HG02678 (cell line): ENCODE measurements around the gene ACOT13.
A peak's percentile ranks its signal among the peaks of the same experiment; 100 is the strongest.
"Not testable (repeated sequence)": the region's sequence is repeated elsewhere in the genome, so short reads cannot be mapped to it uniquely, and the experiment has no call there.

ENCODE experiments used
- ATAC-seq: cut with Tn5 transposase; IDR thresholded peaks from one replicate; pipeline ENCODE4 v1.9.1; 2021; ENCODE audit warnings: mild to moderate bottlenecking, moderate library complexity; ENCODE audit not compliant: unreplicated experiment

ACOT13 gene

DNA sequence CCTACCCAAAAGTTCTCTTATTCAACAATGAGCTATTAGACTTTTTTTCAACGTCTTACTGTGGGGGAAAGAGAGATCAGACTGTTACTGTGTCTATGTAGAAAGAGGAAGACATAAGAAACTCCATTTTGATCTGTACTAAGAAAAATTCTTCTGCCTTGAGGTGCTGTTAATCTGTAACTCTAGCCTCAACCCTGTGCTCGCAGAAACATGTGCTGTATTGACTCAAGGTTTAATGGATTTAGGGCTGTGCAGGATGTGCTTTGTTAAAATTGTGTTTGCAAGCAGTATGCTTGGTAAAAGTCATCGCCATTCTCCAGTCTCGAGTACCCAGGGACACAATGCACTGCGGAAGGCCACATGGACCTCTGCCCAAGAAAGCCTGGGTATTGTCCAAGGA lies 5.1 kb upstream of the ACOT13 start:
- ATAC-seq, result not testable (repeated sequence)

DNA sequence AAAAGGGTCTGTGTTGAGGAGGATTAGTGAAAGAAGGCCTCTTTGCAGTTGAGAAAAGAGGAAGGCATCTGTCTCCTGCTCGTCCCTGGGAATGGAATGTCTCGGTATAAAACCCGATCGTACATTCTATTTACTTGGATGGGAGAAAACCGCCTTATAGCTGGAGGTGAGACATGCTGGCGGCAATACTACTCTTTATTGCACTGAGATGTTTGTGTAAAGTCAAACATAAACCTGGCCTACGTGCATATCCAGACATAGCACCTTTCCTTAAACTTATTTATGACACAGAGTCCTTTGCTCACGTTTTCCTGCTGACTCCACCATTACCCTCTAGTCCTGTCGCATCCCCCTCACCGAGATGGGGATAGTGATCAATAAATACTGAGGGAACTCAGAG lies 4.6 kb upstream of the ACOT13 start:
- no peak for ATAC-seq

DNA sequence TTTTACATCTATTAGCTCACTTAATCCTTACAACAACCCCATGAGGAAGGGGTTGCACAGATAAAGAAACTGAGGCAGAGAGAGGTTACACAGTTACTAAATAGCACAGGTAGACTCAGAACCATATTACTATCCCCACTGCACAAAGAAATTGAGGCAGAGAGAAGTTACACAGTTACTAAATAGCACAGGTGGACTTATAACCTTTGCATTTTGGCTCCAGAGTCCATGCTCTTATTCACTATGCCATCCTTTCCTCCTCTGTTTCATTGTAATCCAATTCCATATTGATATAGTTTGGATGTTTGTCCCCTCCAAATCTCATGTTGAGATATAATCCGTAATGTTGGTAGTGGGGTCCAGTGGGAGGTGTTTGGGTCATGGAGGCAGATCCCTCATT lies 3.7 kb upstream of the ACOT13 start:
- ATAC-seq, result no peak

DNA sequence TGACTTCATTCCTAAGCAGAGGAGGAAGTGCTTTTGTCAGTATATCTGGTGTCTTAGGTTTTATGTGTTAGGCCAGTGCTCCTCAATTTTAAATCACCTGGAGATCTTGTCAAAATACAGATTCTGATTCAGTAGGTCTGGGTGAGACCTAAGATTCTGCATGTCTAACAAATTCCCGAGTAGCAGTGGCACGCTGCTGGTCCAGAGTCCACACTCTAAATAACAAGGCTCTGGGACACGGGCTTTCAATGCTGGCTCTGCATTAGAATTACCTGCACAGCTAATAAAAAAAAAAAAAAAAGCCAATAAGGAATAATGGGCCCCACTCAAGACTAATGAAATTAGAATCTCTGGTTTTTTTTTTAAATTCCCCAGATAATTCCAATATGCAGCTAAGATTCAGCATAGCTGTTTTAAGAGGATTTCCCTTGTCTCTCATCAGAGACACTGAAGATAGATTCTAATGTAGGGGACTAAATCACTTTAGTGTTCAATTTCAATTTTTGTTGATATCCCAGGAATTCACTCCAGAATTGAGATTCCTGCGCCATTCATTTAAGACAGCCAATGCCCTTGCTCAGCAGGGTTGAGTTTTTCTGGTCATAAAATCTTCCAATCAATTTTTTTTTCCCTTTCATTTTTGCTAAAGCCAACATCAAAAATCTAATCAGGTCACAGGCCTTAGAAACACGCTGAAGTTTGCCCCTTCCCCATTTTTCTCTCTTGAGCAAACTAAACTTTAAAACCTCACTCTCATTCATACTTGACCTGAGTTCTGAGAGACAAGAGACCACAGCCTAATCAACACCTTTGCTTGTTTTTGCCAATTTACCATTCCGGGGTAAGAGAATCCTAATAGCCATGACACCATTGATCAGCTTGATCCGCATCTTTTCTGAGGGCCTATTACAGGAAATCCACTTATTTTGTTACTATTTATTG lies 2.6 kb upstream of the ACOT13 start:
- no peak for ATAC-seq

DNA sequence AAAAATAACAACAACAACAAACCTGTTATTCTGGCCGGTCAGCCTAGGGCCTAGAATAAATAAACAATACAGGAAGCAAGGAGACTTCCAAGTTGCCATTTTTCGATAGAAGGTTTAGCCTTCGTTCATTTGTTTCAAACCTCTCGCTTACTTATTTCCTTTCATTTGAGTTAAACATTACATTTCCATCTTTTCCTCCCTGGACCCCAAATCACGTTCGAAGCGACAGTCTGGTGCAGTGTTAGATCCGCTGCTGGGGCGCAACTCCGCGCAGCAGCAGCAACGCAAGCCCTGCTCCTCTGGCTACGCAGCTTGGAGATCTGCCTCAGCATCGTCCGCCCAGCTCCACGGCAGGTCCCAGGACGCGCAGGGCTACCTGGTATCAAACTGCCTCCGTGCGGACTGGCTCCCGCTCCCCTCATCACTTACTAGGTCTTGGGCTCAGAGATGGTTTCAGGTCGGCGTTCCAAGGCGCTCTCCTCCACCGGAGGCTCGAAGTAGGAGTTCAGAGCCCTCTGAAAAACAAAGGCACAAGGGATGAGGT lies 708 bp upstream of the ACOT13 start:
- peak; percentile 31 for ATAC-seq

DNA sequence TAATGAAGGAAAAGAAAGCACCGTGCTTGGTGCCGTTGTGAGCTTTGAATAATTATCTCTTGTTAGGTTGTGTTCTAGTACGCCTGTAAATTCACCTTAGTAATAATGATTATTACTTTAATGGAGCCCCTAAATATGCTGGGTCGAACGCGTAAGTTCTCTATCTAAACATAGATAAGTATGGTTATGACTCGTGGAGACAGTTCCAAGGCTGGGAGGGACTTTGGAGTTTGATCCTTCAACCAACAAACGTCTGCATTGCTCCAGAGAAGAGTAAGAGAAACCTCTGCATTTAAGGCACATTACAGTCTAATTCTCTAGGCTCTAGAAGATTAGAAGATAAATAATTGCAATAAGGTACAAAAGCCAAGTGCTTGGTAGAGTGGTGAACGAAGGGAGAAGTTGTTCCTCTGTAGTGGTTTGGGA lies 514 bp downstream of the ACOT13 start:
- ATAC-seq, result peak; percentile 3

DNA sequence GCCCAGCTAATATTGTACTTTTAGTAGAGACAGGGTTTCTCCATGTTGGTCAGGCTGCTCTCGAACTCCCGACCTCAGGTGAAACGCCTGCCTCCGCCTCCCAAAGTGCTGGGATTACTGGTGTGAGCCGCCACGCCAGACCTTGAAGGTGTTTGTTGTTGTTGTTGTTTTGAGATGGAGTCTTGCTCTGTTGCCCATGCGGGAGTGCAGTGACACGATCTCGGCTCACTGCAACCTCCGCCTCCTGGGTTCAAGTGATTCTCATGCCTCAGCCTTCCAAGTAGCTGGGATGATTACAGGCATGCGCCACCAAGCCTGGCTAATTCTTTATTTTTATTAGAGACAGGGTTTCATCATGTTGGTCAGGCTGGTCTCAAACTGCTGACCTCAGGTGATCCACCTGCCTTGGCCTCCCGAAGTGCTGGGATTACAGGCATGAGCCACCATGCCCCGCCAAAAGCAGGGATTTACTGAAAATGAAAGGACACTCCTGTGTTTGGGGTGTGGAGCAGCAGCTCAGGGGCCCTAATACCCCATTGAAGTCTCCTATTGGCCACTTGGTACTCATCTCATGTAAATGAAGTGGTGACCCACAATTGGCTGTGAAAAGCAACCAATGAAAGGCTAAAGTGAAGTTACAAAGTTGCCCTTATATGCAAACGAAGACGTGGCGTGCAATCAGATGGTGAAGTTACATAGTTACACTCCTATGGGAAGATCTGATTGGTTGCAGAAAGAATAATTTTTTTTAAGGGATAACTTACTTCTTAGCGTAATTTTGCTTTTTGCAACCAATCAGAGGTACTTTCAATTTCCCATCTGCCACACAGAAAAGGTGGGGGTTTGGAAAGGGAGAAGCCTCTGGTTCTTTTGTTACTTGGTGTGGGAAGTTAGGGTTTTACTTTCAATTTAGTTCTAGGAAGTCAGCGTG lies 1.5 kb downstream of the ACOT13 start:
- ATAC-seq, result not testable (repeated sequence)

DNA sequence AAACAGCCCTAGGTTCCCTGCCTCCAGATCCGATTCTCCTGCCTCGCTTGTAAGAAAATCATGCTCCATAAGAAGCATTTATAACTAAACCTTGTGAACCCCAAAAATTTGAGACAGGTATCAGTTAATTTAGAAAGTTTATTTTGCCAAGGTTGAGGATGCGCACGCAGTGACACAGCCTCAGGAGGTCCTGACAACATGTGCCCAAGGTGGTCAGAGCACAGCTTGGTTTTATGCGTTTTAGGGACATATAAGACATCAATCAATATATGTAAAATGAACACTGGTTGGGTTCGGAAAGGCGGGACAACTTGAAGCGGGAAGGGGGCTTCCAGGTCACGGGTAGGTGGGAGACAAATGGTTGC lies 2.1 kb downstream of the ACOT13 start:
- no peak for ATAC-seq

DNA sequence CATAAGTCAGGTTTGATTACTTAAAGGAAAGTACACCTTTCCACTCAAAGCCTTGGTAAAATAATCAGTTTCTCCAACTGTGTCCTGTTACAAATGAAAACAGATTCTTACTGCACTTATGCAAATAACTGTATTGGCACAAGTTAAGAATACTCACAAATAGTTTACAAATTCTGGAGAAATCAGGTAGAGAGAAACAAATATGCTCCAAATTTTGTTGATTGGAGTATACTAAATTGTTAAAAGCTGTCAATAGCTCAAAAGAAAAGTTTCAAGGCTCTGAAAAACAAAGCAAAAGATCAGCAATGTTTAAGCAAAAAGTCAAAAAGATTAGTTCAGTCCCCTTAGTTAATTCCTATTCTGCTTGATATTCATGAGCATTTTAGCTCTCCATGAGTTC lies 3.6 kb downstream of the ACOT13 start:
- ATAC-seq, result not testable (repeated sequence)

DNA sequence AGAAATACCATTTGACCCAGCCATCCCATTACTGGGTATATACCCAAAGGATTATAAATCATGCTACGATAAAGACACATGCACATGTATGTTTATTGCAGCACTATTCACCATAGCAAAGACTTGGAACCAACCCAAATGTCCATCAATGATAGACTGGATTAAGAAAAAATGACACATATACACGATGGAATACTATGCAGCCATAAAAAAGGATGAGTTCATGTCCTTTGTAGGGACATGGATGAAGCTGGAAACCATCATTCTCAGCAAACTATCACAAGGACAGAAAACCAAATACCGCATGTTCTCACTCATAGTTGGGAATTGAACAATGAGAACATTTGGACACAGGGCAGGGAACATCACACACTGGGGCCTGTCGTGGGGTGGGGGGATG lies 4.2 kb downstream of the ACOT13 start:
- not testable (repeated sequence) for ATAC-seq

DNA sequence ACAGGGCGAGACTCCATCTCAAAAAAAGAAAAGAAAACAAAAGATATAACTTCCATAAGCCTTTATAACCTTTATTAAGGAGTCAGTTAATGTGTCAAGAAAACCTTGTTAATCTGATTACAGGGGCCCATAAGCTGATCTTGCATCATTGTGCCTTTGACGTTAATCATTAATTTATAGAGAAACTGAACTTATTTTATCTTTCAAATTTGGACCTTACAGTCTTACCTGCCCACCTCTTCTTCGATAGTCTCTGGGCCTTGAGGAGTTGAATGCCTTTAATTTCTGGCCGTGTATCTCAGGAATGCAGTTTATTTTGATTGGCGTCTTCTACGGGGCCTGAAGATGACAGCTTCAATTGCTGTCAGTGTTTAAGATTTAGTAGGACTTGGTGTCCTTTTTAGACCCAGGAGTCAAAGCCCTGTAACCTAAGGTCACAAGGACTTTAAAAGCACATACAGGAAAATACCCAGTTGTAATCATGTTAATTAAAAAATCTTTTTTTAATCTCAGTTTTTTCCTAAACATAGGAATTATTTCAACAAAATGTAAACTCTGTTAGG lies 5.8 kb downstream of the ACOT13 start:
- no peak for ATAC-seq

DNA sequence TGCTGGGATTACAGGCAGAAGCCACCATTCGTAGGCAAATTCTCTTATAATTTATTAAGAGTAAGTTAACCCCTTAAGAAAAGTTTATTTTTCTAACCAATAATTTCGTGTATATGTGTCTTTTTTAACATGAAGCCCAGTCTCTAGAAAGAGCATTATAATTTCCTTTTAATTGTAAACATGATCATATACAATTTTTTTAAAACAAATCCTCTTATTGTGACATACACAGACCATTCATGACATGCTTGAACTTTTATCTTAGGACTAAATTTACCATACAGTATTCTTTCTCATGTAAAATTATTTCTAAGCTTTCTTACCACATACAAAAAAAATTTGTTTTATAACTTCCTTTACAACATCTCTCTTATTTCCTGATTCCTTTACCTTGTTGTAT lies 6.7 kb downstream of the ACOT13 start:
- no peak for ATAC-seq

DNA sequence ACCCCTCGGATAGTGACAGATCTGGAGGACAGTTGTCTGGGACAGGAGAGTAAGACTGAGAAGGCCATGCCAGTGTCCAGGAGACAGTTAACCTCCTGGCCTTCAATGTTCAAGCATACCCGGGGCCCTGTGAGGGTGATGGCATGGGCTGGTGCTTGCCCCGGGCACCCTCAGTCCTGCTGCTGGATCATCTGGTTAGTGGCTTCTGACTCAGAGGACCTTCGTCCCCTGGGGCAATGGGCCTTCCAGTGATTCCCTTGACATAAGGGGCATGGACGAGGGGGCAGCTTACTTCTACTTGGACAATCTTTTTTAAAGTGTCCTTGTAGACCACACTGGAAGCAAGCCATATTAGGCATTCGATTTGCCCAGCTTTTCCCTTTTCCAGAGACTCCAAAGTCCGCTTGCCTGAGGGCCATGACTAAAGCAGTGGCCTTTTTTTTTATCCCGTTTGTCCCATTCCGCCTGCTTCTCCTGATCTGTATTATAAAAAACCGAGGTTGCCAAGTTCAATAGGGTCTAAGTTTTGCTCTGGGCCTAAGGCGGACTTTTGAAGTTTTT lies 12.0 kb downstream of the ACOT13 start:
- not testable (repeated sequence) for ATAC-seq

DNA sequence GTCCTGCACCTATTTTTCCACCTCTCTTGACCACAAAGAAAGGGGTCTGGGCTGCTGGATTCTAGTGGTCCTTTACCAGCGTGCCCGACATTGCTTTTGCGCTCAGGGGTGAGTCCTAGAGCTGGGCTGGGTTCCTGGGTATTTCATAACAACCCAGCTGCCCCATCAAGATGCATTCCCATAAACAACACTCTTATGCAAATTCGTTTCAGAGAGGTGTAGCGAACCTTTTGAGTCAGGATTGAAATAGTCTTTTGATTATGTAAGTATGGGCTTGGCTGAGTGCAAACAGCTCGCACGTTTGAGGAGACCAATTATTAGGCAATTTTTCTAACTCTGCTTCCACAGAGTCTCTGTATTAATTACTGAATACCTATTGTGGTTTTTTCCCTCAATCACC lies 13.7 kb downstream of the ACOT13 start:
- no peak for ATAC-seq

DNA sequence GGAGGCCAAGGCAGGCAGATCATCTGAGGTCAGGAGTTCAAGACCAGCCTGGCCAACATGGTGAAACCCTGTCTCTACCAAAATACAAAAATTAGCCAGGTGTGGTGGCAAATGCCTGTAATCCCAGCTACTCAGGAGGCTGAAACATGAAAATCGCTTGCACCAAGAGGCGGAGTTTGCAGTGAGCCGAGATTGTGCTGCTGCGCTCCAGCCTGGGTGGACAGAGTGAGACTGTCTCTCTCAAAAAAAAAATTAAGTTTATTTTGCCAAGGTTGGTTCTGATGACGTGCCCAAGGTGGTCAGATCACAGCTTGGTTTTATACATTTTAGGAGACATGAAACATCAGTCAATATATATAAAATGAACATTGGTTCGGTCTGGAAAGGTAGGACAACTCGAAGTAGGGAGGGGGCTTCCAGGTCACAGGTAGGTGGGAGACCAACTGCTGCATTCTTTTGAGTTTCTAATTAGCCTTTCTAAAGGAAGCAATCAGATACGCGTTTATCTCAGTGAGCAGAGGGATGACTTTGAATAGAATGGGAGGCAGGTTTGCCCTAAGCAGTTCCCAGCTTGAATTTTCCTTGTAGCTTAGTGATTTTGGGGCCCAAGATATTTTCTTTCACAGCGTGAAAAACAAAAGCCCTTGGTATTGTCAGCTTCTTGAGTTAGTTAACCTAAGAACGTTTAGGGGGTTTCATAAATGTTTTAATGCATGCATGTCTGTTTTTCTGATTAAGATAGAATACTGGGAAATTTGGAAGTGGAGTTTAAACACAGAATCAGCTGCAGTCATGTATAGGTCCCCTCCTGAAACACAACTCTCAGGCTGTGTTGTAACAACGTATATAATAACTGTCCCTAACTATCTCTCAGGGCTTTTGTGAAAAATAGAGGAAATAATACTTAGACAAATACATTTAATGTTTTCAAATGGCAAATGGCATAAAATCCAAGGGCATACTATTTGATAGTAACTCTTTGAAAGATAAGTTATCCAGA lies 16.7 kb downstream of the ACOT13 start:
- ATAC-seq, result no peak

DNA sequence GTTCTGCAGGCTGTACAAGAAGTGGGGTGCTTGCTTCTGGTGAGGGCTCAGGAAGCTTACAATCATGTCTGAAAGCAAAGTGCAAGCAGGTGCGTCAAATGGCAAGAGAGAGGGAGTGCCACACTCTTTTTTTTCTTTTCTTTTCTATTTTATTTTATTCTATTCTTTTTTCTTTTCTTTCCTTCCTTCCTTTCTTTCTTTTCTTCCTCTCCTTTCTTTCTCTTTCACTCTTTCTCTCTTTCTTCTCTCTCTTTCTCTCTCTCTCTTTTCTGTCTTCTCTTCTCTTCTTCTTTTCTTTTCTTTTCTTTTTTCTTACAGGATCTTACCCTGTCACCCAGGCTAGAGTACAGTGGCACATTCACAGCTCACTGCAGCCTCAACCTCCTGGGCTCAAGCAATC lies 19.5 kb downstream of the ACOT13 start:
- ATAC-seq, result no peak

DNA sequence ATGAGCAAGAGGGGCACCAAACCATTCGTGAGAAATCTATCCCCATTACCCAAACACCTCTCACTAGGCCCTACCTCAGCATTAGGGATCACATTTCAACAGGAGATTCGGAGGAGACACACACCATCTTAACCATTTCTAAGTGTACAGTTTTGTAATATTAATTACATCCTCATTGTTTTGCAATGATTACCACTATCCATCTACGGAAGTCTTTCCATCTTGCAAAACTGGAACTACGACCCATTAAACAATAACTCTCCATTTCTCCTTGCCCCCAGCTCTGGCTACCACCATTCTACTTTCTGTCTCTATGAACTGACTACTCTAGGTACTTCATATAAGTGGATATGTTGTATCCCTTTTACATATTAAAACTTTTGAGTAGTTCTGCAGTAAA lies 20.1 kb downstream of the ACOT13 start:
- no peak for ATAC-seq

DNA sequence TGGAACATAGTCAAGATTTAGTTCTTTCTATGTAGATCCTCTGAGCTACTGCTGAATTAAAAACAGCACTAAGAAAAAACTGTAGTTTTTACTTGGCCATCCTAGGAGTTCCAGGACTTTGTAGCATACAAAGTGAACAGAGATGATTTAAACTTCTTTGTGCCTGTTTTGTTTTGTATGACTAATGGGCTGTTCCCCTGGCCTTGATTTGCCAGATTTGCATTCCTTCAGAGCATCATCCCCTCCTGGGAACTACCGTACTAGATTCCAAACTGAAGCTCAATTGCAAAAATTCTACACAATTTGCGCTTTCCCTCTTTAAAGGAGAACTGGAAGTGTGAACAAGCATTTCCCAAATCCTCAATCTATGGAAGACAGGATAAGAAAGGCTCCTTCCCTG lies 23.1 kb downstream of the ACOT13 start:
- no peak for ATAC-seq

DNA sequence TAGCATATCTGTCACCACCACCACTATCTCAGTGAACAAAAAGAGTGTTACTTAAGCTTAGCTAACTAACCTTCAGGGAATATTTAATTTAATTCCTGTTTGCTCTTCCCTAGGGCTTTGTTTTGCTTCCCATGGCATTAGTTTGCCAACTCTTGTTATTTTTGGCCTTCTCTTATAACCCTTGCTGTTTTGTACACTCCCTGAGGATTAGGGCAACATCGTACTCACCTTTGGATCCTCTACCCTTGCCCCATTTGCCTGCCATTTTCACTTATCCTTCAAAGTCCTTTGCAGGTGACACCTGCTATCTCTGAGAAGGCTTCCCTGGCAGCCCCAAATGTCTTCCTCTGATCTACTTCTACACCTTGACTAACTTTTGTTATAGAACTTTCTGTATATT lies 23.7 kb downstream of the ACOT13 start:
- ATAC-seq, result no peak

DNA sequence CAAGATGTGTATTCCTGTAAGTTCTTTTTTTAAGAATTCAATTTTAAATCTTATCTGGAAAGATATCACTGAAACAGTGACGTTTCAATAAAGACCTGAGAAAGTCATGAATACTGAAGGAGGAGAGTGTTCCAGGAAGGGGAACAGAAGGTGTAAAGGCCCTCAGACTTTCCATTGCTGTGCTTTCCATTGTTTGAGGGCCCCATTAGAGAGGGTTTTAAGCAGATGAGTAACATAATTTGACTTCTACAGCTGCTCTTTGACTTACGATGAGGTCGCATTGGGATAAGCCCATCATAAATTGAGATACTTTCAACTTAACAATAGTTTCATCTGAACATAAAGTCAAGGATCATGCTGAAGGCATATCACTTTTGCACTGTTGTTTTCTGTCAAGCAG lies 24.7 kb downstream of the ACOT13 start:
- no peak for ATAC-seq
